HG02642 (cell line): ENCODE results near the gene SEL1L3.

ENCODE experiments used
- ATAC-seq: cut with Tn5 transposase; IDR thresholded peaks from one replicate; pipeline ENCODE4 v1.9.1; 2021; ENCODE audit warnings: mild to moderate bottlenecking; ENCODE audit not compliant: unreplicated experiment, poor library complexity

SEL1L3 gene

GRCh38 chr4:25821899-25822298 is 40.9 kb downstream of the SEL1L3 start:
- no peak for ATAC-seq

DNA sequence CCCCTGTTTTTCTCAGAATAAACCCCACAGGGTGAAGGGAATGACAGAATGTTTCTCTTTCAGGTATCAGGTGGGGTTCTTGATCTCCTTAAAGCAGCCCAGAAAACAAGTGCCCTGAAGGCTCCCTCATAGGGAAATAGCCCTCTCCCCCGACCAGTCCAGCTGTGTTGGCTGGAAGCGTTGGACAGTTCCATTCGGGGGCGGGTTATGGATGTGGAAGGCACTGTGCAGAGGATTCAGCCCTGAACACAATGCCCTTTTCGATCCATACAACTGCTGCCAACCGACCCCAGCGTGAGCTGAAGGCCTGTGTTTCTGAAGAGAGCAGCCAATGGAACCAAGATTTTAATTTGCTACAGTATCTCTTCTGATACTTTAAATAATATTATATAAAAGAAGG is 41.5 kb downstream of the SEL1L3 start:
- no peak for ATAC-seq

- no peak for ATAC-seq
Measured at GRCh38 chr4:25818876-25819275, 43.9 kb downstream of the SEL1L3 start.

DNA sequence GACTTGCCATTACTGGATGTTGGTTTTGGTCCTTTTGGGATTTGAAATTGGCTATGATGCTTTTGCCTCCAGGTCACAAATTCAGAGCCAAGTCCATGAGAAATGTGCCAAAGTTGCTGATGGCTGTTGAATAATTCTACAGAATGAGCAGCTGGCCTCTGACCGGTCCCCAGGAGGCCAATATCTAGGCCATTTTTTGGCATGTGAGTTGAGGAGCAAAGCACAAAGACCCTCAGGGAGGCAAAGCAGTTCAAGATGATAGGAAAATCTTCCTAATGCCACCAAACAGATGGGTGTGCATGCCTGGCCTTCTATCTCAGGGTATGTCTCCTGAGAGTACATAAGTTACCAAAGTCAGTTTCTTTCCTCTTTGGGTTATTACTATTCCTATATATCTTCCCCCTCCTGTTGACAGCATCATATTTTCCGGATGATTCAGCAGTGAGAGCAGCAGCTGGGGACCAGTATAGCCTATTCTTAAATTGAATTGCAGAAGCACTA is 44.4 kb downstream of the SEL1L3 start:
- ATAC-seq: no peak

DNA sequence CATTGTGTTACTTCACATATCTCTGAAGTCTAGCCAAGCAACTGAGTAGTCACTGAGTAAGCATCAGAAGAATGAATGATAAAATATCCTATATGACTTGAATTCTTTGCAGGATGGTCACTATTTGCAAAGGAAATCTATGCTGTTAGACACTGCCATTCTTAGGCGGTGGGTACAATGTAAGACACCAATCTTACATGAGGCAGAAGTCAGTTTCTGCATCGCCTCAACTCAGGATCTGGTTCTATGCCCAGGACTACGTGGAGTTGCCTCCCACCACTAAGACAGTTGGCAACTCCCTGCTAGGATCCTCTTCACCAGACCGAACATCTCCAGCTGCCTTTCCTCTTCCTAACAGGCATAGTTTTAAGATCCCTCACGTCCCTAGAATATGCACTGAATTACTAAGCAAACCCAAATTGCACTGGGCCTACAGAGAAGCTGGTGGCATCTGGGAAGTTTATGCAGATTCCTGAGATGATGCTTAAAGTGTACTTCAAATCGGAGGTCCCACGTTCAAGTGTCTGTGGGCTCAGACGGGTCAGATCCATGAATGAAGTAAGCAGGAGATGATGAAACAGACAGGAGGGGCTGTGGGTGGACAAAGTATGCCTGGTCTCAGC is 45.6 kb downstream of the SEL1L3 start:
- ATAC-seq: no peak

DNA sequence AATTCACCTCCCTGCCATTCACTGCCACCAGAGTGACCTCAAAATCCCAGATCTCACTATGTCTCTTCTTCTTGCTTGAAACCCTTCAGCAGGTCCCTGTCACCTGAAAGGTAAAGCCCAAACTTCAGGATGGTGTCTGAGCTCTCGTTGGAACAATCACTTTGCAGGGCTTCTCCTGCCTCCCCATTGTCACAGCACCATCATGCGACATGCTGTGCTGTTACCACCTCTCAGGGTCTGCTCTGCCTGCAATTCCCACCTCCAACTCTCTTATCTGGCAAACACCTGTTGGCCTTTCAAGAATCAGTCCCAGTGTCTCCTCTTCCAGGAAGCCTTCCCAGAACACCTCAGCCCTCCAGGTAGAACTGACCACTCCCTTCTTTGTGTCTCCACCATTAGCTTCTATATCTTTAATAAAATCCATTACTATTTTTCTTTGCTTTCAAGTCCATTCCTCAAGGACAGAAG is 46.2 kb downstream of the SEL1L3 start:
- ATAC-seq: no peak

DNA sequence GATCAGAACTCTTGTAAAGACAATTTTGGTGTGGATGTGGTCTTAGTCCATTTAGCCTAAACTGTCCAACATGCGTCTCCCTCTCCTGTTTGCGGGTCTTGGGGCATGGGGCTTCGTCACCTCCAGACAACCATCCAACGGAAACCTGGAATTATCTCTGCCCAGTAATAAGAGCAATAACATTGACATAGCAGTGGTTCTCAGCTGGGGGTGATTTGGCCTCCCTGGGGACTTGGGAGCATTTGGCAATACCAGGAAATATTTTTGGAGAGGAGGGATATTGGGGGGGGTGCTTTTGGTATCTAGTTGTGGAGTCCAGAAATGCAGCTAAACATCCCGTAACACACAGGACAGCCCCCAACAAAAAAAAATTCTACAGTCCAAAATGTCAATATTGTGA is 47.2 kb downstream of the SEL1L3 start:
- no peak for ATAC-seq

DNA sequence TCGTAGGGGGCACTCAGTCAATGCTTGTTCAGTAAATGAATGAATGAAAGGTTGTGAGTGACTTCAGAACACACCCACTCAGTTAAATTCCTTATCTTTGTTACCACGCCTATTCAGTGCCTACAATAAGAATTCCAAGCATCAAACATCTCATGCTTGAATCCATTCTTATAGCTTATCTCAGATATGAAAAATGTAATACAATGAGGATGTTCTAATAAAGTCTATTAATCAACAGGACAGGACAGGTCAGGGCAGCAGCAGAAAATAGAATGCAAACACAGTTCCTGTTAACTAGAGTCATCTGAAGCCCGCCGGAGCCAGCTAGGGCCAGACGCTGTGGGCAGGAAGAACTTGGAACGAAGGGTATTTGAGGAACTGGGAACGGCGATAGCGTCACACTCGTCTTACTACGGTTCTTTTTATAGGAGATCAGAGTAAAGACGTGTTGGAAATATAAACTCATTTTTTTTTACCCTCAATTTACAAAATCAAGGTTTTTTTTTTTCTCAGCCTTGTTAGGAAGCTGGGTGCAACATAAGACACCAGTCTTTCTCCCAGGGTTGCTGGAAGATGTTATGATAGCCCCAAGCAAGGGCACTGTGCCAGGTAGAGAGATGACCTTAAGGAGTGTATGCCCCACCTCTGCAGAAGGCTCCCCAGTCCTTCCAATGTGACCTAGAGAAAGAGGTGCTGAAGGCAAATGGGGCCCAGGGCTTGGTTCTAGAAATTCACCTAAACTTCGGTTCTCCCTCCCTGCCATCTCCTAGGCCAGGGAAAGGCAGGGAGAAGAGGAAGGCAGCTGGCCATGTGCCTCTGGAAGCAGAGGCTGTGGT is 48.3 kb downstream of the SEL1L3 start:
- ATAC-seq: no peak

- no peak for ATAC-seq
Measured at GRCh38 chr4:25813448-25814106, 49.2 kb downstream of the SEL1L3 start.

DNA sequence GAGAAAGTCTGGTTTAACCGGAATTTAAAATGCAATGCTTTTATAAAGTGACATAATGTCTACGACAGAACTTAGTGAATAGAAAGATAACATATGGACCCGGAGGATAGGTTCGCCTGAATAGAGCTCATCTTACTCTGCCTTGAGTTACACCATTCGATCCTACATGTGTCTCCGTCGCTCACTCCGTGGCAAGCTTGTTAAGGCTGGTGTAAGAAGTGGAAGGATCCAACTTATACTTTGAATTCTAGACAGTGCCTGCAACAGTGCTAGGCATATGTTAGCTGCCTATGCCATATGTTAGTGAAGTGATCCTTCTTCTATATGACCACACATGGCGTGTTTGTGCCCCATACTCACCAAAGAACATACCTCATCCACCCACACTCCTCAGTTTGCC is 50.9 kb downstream of the SEL1L3 start:
- ATAC-seq: no peak

- ATAC-seq: no peak
Measured at GRCh38 chr4:25811374-25811690, 51.5 kb downstream of the SEL1L3 start.

DNA sequence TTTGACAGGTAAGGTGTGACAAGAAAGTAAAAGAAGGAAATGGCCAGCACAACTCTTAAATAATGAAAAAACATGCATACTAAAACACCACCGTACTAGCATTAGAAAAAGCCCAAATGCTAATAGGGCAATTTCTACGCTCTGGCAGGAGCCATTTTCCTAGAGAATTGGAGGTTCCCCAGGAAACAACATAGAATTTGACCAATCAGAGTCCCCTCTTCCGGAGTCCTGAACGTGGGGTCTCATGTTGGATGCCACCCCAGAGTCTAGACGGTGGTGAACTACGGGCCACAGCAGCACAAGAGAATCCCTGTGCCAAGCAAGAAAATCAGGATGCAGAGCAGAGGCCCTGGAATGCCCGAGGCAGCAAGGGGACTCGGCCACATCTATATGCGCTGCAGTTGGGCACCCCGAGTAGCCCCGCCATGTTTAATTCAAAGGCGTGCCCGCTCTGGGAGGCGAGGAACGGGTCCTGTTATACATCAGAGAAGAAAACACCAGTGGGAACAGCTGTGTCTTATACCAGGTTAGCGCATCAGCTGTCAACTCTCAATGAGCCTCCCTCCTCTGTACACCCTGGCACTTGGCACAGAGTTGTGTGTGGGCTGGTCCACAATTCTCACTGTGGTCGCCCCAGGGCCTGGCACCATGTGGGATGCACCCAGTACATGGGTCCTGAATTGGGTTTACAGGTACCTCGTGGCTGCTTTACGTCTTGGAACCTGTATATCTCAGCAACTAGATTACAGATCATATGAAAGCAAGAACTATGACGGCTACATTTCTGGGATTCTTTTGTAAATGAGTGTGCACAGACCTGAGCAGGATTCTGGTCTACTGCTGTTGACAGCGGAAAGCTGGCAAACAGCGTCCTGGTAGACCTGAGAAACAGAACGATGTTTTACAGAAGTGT is 52.1 kb downstream of the SEL1L3 start:
- ATAC-seq: no peak

DNA sequence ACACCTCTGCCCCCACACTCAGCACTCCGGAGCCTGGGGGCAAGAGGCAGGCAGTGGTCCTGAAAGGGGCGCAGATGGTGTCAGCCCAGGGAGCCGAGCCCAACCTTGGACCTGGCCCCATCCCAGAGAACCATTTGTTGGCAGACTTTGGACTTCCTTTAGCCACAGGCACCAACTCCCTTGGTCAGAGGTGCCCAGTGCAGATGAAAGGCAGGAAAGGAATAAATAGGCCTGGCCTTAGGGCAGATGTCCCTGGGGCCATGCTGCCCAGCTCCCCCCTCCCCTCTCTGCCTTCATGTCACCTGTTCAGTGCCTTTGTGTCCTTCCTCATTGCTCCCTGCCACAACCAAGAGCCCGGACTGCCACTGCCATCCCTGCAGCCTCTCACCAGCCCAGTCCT is 52.8 kb downstream of the SEL1L3 start:
- no peak for ATAC-seq

DNA sequence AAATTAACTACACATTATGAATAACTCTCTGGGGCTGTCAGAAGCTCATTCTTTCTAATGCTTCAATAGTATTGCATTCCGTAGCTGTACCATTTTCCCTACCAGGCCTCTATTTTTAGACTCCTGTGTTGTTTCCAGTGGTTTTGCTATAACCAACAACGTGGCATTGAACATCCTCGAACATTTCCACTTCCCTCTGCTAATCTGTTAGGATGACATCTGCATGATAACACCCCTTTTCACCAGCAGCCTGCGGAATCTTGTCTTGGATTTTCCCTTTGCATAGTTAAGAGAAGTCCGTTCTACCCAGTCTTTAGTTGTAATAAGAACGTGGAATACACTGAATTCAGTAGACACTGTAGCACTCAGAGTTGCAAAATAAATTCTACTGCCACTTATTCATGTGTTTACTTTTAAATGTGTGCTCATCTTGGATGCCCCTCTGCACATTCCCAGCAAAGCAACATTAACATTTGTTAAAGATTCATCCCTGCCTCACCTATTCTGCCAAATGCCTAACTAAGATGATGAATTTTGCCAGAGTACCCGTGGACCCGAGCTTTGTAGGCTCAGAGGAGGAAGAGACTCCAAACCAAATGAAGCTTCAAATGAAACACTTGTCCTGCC is 55.6 kb downstream of the SEL1L3 start:
- no peak for ATAC-seq

- ATAC-seq: no peak
Measured at GRCh38 chr4:25805255-25805860, 57.4 kb downstream of the SEL1L3 start.

GRCh38 chr4:25803720-25804225 is 59.0 kb downstream of the SEL1L3 start:
- ATAC-seq: no peak

DNA sequence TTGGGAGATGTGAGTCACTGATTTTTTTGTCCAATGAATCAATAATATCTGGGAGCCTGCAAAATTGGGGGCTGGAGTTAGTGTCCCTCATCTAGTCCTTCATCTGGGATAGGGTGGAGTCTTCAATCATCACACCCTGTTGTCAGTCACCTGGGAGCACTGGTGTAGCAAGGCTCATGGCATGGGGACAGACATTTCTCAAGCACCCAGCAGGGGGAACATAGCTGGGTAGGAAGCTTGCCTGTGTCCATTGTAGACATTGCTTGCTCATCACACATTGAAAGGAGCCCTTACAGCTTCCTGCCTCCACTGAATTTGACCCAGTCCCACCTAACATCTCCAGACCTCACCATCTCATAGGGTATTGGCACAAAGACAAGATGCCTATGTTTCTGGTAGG is 61.2 kb downstream of the SEL1L3 start:
- ATAC-seq: no peak

DNA sequence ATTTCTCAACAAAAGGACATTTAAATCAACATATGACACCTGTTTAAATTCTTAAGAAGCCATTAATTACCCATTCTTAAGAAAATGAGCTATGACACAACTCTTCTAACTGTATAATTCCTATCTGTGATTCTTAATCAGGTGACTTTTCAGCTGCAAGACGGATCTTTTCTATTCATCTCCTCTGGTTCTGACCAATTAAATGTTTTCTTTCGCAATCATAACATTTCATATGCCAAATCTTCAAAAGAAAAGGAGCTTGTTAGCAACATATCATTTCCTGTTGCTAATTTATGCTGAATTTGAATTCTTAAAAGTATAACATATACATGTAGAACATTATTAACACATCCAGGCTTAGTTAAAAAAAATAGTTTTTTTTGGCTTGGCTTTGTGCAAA is 62.5 kb downstream of the SEL1L3 start:
- ATAC-seq: no peak

DNA sequence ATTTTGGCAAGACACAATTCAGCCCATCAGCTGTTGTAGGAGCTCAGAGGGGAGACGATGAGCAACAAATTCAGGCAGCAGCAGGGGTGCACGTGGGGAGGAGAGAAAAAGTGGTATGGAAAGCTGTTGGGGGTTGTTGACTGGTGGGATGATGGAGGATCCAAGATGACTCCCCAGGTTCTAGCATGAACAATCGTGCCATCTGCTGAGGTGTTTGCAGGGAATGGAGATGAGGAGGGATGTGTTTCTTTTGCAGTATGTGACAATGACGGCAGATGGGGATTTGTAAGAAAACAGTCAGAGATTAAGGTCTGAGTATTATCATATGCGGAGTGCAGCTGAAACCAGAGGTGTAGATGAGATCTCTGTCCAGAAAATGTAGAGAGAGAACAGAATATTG is 63.3 kb downstream of the SEL1L3 start:
- ATAC-seq: no peak
